Activated naive CD4-positive, alpha-beta T cell treated with anti-CD3 and anti-CD28 coated beads for 36 hours (primary cell): ENCODE results near the gene WDFY4. TPM values are rescaled to one million over a fixed set of nuclear protein-coding genes. Genes with fewer than 3 reads are reported as not detected.

ENCODE experiments used
- CTCF ChIA-PET: fragments of 350-600 bp; sonication (Branson Sonifier 250); formaldehyde crosslinking; loops from one replicate; lab custom pipeline; 2021; ENCODE audit warnings: antibody characterized with exemption; lab: Charles Lee
- DNase-seq: peaks from one replicate; pipeline ENCODE4 v3.0.0-alpha.2; 2020
- H3K27ac Mint-ChIP-seq: one replicate; pipeline ENCODE4 v1.8.0; 2021; ENCODE audit warnings: mild to moderate bottlenecking, mixed read lengths
- H3K27me3 Mint-ChIP-seq: one replicate; pipeline ENCODE4 v1.8.0; 2021; ENCODE audit warnings: low read depth, mixed read lengths
- H3K36me3 Mint-ChIP-seq: one replicate; pipeline ENCODE4 v1.8.0; 2021; ENCODE audit warnings: low read depth, mixed read lengths
- H3K4me1 Mint-ChIP-seq: one replicate; pipeline ENCODE4 v1.8.0; 2021; ENCODE audit warnings: low read depth, mixed read lengths
- H3K4me3 Mint-ChIP-seq: one replicate; pipeline ENCODE4 v1.8.0; 2021; ENCODE audit warnings: mild to moderate bottlenecking, moderate library complexity, mixed read lengths
- H3K9me3 Mint-ChIP-seq: one replicate; pipeline ENCODE4 v1.8.0; 2021; ENCODE audit warnings: mixed read lengths
- intact Hi-C: fragments of 100-400 bp; cut with micrococcal nuclease; formaldehyde crosslinking; loops from one replicate; pipeline ENCODE4 v1.15.1; 2023
- total RNA-seq, 2 experiments: library from RNA; stranded (reverse); gene quantifications; one replicate each; pipeline ENCODE4 v1.2.3, GENCODE V29; 2021

Gene WDFY4
- total RNA-seq, 2 experiments from 2014 or later = 0.20 to 0.29 TPM

DNA sequence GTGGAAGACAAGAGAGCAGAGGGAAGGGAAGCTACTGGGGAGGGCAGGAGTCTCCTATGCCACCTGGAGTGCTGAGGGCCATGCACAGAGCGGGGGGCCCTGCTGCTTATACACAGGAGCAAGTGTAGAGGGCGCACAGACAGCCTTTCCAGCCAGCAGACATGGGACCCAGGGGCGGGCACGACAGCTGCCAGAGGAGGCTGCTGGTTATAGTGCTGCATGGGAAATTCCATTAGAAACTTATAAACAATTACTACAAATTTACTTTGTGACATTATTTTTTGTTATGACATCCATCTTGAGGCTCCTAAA lies 90.5 kb downstream of the WDFY4 start:
- H3K27ac Mint-ChIP-seq = no peak overlapping the region
- intact Hi-C loops = no loop called here
- no peaks in the 10 kb centered on the region for H3K36me3 Mint-ChIP-seq
- H3K9me3 Mint-ChIP-seq = no peaks in the 10 kb centered on the region
- H3K4me1 Mint-ChIP-seq = no peaks in the 10 kb centered on the region
- H3K27me3 Mint-ChIP-seq = no peaks in the 10 kb centered on the region
- CTCF ChIA-PET = no interaction called here
- H3K4me3 Mint-ChIP-seq = no peak overlapping the region
- DNase-seq = no peak

DNA sequence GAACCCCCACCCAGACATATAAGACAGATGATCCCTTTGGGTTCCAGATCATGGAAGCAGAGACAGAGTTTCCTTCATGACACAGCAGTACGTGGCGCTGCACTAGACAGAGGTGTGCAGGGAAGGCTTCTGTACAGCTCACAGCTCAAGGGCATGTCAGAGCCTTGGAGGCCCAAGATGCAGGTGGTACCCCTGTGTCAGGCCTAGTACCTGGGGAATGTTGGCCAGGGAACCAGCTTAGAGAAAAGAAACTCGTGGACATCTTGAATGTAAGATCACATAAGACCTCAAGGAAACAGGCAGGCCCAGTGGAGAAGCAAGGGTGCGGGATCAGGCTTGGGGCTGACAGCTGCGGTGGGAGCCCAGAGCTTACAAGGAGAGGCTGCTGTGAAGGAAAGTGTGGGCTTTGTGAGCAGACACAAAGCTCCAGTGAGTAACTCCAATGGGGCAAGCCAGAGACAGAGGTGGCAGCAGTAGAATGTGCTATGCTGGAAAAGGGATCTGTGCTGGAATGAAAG lies 91.4 kb downstream of the WDFY4 start:
- Mint-ChIP-seq H3K27ac (no peak overlapping the region), H3K4me1 (no peaks in the 10 kb centered on the region), H3K9me3 (no peaks in the 10 kb centered on the region), H3K4me3 (no peak overlapping the region), H3K36me3 (no peaks in the 10 kb centered on the region), H3K27me3 (no peaks in the 10 kb centered on the region)
- DNase-seq = no peak
- CTCF ChIA-PET = no interaction called here
- intact Hi-C loops = no loop called here

DNA sequence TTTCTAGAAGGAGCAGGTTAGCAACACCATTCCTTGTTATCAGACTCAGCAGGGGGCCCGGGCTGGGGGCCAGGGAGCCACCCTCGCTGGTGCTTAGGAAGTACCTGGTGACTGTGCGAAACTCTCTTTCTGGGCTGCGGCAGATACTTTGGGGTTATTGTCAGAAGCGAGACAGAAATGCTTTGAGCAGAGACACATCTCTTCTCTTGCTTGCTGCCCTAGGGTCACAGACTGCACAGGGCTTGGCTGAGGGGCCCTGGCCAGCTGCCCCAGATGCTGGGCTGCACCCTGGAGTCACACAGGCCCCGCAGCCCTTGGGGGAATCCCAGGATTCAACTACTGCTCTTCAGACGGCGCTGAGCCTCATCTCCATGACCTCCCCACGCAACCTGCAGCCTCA lies 91.9 kb downstream of the WDFY4 start:
- H3K4me3 Mint-ChIP-seq = no peak overlapping the region
- H3K9me3 Mint-ChIP-seq = no peaks in the 10 kb centered on the region
- no peak for DNase-seq
- no peak overlapping the region for H3K27ac Mint-ChIP-seq
- intact Hi-C loops = no loop called here
- H3K36me3 Mint-ChIP-seq = no peaks in the 10 kb centered on the region
- H3K4me1 Mint-ChIP-seq = no peaks in the 10 kb centered on the region
- no peaks in the 10 kb centered on the region for H3K27me3 Mint-ChIP-seq
- CTCF ChIA-PET = no interaction called here

DNA sequence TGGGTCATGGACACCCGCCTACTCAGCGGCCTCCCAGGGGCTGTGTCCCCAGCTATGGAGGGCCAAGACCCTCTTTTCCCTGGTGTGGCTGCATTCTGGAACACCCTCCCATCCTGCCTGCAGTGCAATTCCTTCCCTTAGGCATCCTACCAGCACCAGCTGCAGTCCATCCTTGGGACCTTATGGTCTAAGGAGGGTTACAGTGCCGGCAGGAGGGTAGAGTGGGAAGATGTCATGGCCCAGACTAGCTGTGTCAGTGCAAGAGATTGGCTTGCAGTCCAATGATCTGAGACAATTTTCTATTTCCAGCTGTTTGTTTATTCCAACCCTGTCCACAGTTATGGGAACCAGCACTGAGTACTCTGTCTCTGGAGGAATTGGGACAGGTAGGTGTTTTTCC lies 92.4 kb downstream of the WDFY4 start:
- H3K9me3 Mint-ChIP-seq = no peaks in the 10 kb centered on the region
- intact Hi-C loops = no loop called here
- DNase-seq = no peak
- no peaks in the 10 kb centered on the region for H3K36me3 Mint-ChIP-seq
- CTCF ChIA-PET = no interaction called here
- H3K27ac Mint-ChIP-seq = no peak overlapping the region
- H3K27me3 Mint-ChIP-seq = no peaks in the 10 kb centered on the region
- no peaks in the 10 kb centered on the region for H3K4me1 Mint-ChIP-seq
- H3K4me3 Mint-ChIP-seq = no peak overlapping the region

DNA sequence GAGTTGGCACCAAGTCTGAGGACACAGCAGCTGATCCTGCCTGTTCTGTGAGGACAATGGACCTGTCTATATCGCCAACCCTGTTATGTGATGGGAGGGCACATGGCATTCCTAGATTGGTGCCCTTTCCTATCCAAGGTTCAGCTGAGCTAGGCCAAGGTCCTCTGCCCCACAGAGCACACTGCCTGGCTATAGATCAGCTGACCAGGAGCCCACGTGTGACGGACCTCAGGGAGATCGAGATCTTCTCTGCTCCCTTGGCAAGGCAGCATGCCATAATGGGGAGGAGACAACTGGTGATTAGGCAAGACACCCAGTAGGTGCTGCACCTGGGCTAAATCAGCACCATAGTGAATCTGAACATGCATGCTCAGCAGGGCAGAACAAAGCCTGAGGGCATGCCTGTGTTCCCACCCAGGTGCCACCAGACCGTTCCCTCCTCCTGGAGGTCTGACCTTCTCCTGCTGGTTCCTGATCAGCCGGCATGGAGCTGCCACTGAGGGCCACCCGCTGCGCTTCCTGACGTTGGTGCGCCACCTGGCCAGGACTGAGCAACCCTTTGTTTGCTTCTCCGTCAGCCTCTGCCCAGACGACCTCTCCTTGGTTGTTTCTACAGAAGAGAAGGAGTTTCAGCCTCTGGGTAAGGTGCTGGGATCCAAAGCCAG lies 93.7 kb downstream of the WDFY4 start:
- Mint-ChIP-seq H3K4me1 (no peaks in the 10 kb centered on the region), H3K27ac (no peak overlapping the region), H3K36me3 (no peaks in the 10 kb centered on the region), H3K27me3 (no peaks in the 10 kb centered on the region), H3K4me3 (no peak overlapping the region), H3K9me3 (no peaks in the 10 kb centered on the region)
- CTCF ChIA-PET = no interaction called here
- no peak for DNase-seq
- intact Hi-C loops = no loop called here

DNA sequence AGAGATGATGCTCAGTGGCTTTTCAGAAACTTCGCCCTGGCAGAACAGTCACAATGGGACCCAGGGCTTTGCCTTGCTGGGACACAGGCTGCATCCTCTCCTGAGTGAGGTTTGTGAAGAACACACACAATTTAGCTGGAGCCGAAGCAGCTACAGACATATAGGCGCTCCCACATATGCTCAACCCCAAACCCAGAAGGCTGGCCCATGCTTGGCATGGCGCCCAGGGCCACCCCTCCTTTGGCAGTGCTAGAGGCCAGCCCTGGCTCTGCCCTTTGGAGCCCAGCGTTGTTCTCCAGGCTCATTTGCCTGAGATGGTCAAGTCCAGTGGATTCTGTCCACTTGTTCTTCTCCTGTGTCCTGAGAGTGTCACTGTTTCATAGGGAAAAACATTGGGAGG lies 94.4 kb downstream of the WDFY4 start:
- Mint-ChIP-seq H3K27me3 (no peaks in the 10 kb centered on the region), H3K4me1 (no peaks in the 10 kb centered on the region), H3K36me3 (no peaks in the 10 kb centered on the region), H3K27ac (no peak overlapping the region), H3K4me3 (no peak overlapping the region), H3K9me3 (no peaks in the 10 kb centered on the region)
- CTCF ChIA-PET = no interaction called here
- intact Hi-C loops = no loop called here
- no peak for DNase-seq

DNA sequence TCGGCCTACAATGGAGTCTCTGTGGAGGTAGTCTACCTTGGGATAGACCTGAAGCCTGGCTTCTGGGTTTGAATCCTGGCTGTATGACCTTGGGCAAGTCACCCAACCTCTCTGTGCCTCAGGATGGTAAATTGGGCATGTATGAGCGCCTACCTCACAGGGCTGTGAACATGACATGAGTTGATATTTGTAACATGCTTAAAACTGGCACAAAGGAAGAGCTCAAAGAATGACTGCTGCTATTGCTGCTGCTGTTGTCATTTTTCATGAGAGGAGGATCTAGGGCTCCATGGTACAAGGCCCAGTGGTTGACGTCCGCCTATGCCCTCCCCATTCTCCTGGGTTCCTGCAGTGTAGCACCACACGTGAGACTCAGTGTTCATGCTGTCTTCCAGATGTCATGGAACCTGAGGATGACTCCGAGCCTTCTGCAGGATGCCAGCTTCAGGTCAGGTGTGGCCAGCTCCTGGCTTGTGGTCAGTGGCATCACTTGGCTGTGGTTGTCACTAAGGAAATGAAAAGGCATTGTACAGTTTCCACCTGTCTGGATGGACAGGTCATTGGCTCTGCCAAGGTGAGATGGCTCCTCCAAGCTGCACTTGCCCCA lies 95.0 kb downstream of the WDFY4 start:
- Mint-ChIP-seq H3K9me3 (no peaks in the 10 kb centered on the region), H3K4me1 (no peaks in the 10 kb centered on the region), H3K27ac (no peak overlapping the region), H3K27me3 (no peaks in the 10 kb centered on the region), H3K4me3 (no peak overlapping the region), H3K36me3 (no peaks in the 10 kb centered on the region)
- CTCF ChIA-PET = interaction anchor here (0.6 kb wide), 1 partner anchor 195 kb away, joined by 3 read pairs; no protein-coding TSS in a partner anchor
- DNase-seq = no peak
- intact Hi-C loops = no loop called here

DNA sequence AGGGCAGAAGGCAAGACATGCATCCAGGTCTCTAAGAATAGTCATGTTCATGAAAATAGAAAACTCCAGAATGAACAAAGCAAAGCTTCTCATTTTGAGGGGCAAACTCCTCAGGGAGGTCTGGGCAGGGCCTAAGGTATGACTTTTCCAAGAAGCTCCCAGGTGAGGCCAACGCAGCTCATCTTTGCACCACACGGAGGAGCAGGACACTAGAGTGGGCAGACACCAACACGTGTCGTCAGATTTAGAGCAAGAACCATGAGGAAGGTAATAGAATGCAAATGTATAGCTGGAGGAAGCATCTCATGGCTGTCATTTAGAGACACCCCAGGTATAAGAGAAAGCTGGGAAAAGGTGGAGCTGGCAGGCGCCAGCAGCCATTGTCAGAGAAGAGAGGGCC lies 95.7 kb downstream of the WDFY4 start:
- Mint-ChIP-seq H3K36me3 (no peaks in the 10 kb centered on the region), H3K4me3 (no peak overlapping the region), H3K4me1 (no peaks in the 10 kb centered on the region), H3K27me3 (no peaks in the 10 kb centered on the region), H3K27ac (no peak overlapping the region), H3K9me3 (no peaks in the 10 kb centered on the region)
- intact Hi-C loops = no loop called here
- CTCF ChIA-PET = interaction anchor here (0.6 kb wide), 1 partner anchor 196 kb away, joined by 3 read pairs; no protein-coding TSS in a partner anchor
- no peak for DNase-seq

DNA sequence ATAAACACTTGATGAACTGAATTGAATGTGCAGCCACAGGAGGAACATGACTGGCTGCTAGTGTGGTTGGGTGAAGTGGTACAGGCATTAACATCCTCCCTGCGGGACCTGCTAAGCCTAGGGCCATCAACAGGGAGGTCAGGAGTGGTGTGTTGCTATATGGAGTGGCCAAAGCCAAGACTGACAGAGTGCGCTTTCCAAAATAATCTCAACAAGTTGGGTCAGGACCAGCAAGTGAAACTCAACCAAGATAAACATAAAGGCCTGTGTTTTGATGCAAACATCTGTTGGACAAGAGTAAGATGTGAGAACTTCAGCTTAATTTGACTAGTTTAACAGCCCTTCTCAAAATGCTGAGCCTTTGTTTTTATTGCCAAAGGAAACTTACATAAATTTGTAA lies 97.7 kb downstream of the WDFY4 start:
- Mint-ChIP-seq H3K4me3 (no peak overlapping the region), H3K27me3 (no peaks in the 10 kb centered on the region), H3K36me3 (no peaks in the 10 kb centered on the region), H3K9me3 (no peaks in the 10 kb centered on the region), H3K4me1 (no peaks in the 10 kb centered on the region), H3K27ac (no peak overlapping the region)
- intact Hi-C loops = no loop called here
- CTCF ChIA-PET = no interaction called here
- no peak for DNase-seq

DNA sequence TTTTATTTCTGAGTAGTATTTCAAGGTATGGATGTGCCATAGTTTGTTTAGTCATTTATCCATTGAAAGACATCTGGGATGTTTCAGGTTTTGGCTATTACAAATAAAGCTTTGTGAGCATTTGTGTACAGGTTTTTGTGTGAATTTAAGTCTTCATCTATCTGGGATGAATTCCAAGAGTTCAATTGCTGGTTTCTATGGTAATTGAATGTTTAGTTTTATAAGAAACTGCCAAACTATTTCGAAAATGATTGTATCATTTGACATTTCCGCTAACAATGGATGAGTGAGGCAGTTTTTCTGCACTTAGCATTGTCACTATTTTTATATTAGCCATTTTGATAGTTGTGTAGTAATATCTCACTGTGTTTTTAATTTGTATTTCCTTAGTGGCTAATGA lies 99.4 kb downstream of the WDFY4 start:
- Mint-ChIP-seq H3K9me3 (no peaks in the 10 kb centered on the region), H3K4me3 (no peak overlapping the region), H3K27ac (no peak overlapping the region), H3K36me3 (no peaks in the 10 kb centered on the region), H3K4me1 (no peaks in the 10 kb centered on the region), H3K27me3 (no peaks in the 10 kb centered on the region)
- intact Hi-C loops = no loop called here
- CTCF ChIA-PET = no interaction called here
- no peak for DNase-seq

DNA sequence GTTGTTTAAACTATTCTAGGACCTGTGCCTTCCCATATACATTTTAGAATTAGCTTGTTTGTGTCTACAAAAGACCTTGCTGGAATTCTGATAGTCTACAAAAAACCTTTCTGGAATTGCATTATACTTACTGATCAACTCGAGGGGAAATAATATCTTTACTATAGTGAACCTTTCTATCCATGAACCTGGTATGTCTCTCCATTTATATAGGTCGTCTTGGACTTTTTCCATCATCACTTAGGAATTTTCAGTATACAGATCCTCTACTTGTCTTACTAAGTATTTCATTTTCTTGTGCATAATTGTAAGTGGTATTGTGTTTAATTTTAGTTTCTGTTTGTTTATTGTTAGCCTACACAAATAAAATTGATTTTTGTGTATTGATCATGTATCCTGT lies 101.1 kb downstream of the WDFY4 start:
- CTCF ChIA-PET = no interaction called here
- no peak overlapping the region for H3K4me3 Mint-ChIP-seq
- intact Hi-C loops = no loop called here
- no peaks in the 10 kb centered on the region for H3K36me3 Mint-ChIP-seq
- no peak overlapping the region for H3K27ac Mint-ChIP-seq
- no peak for DNase-seq
- H3K9me3 Mint-ChIP-seq = no peaks in the 10 kb centered on the region
- no peaks in the 10 kb centered on the region for H3K27me3 Mint-ChIP-seq
- H3K4me1 Mint-ChIP-seq = no peaks in the 10 kb centered on the region

DNA sequence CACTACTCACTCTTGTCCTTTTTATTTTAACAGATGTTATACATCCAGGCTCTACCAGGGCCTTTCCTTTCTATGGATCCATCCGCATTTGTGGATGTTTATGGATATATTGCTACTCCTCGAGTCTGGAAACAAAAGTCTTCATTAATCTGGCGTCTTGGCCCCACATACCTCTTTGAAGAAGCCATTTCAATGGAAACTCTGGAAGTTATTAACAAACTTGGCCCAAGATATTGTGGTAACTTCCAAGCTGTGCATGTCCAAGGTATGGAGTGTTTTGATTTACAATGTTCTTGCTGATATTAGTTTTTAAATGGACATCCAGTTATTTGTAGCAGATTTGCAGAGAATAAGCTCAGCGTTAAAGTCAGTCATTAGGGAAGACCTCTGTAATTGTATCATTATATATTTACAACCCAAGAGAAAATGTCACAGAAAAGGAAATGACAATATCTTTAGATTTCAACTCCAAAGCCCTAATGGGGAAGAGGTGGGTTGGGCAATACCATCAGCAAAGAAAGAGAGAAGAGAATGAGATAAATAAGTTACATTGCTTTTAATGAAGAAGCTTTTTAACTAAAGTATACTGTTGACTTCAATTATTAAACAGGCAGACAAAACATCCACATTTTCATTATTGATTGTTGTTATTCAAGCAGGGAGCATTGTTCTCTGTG lies 102.1 kb downstream of the WDFY4 start:
- no peak overlapping the region for H3K4me3 Mint-ChIP-seq
- no peaks in the 10 kb centered on the region for H3K4me1 Mint-ChIP-seq
- intact Hi-C loops = no loop called here
- H3K27ac Mint-ChIP-seq = no peak overlapping the region
- DNase-seq = no peak
- H3K36me3 Mint-ChIP-seq = no peaks in the 10 kb centered on the region
- H3K27me3 Mint-ChIP-seq = no peaks in the 10 kb centered on the region
- CTCF ChIA-PET = interaction anchor here (1.0 kb wide), 1 partner anchor 129 kb away, joined by 3 read pairs; no protein-coding TSS in a partner anchor
- no peaks in the 10 kb centered on the region for H3K9me3 Mint-ChIP-seq

DNA sequence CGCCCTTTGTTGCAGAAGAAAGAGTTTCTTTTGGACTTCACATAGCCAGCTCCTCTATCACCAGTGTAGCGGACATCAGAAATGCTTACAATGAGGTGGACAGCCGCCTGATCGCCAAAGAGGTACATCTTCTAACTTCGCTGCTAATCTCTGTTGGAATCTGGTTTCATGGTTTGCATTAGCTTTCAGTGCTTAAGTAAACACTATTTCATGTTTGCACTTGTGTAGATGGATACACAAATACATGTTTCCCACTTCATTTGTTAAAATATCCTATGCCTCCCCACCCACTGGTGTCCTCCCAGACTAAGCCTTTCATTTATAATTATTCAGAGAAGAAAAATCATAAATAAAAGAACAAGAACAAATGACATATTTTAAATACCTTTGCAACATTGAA lies 103.9 kb downstream of the WDFY4 start:
- no peak for DNase-seq
- Mint-ChIP-seq H3K4me1 (no peaks in the 10 kb centered on the region), H3K9me3 (no peaks in the 10 kb centered on the region), H3K27me3 (peaks cover 3% of the 10 kb centered on the region), H3K36me3 (no peaks in the 10 kb centered on the region), H3K4me3 (no peak overlapping the region), H3K27ac (no peak overlapping the region)
- intact Hi-C loops = no loop called here
- CTCF ChIA-PET = no interaction called here
